HG03280 (cell line): ENCODE results near the gene ARSG.
"Not testable (repeated sequence)": the region's sequence is repeated elsewhere in the genome, so short reads cannot be mapped to it uniquely, and the experiment has no call there.

Experiments
- ATAC-seq: cut with Tn5 transposase; IDR thresholded peaks from one replicate; pipeline ENCODE4 v1.9.1; 2021; ENCODE audit warnings: mild to moderate bottlenecking, moderate library complexity; ENCODE audit not compliant: unreplicated experiment

Gene ARSG

GRCh38 chr17:68276339-68276738, 15.0 kb upstream of the ARSG start:
- not testable (repeated sequence) for ATAC-seq

DNA sequence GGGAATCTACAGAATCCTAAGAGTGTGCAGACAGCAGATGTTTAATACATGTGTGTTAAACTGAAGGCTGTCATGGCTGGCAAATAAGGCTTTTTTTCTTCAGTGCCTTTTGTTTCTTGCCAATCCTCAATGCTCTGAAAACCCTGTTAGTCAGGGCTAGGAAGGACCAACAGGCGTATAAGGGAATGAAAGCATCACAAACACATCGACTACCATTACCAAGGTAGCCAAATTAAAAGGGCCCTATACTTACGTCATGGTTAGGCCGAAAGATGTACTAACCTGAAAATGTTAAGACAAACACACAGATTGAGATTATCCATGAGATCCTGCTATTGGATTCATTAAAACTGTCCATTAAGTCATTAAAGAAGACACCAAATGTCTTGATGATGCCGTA, 13.5 kb upstream of the ARSG start:
- ATAC-seq, result no peak

DNA sequence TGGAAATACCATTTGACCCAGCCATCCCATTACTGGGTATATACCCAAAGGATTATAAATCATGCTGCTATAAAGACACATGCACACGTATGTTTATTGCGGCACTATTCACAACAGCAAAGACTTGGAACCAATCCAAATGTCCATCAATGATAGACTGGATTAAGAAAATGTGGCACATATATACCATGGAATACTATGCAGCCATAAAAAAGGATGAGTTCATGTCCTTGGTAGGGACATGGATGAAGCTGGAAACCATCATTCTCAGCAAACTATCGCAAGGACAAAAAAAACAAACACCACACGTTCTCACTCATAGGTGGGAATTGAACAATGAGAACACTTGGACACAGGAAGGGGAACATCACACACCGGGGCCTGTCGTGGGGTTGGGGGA, 9.3 kb upstream of the ARSG start:
- ATAC-seq, result not testable (repeated sequence)

- no peak for ATAC-seq
Observed at GRCh38 chr17:68288375-68288774, 2.9 kb upstream of the ARSG start.

GRCh38 chr17:68288804-68289203, 2.5 kb upstream of the ARSG start:
- ATAC-seq, result no peak

DNA sequence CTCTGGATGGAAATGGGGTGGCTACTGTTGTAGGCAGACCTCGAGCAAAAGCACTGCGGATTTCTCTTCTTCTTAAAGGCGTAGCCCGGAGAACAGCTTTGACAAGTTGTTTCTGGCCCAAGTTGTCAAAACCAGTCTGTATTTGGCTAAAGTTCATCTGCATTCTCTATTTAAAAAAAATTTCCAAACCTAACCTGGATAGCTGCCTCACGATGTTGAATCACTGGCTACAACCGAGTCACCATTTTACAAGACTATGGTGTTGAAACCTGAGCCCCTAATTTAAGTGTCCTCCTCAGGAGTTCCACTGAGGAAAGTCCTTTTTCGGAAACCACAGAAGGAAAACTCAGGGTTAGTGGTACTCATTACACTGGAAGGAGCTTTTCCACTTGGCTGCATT, 1.8 kb upstream of the ARSG start:
- no peak for ATAC-seq

GRCh38 chr17:68289936-68290267, 1.4 kb upstream of the ARSG start:
- no peak for ATAC-seq

- ATAC-seq, result no peak
Observed at GRCh38 chr17:68290268-68290954, 884 bp upstream of the ARSG start.

DNA sequence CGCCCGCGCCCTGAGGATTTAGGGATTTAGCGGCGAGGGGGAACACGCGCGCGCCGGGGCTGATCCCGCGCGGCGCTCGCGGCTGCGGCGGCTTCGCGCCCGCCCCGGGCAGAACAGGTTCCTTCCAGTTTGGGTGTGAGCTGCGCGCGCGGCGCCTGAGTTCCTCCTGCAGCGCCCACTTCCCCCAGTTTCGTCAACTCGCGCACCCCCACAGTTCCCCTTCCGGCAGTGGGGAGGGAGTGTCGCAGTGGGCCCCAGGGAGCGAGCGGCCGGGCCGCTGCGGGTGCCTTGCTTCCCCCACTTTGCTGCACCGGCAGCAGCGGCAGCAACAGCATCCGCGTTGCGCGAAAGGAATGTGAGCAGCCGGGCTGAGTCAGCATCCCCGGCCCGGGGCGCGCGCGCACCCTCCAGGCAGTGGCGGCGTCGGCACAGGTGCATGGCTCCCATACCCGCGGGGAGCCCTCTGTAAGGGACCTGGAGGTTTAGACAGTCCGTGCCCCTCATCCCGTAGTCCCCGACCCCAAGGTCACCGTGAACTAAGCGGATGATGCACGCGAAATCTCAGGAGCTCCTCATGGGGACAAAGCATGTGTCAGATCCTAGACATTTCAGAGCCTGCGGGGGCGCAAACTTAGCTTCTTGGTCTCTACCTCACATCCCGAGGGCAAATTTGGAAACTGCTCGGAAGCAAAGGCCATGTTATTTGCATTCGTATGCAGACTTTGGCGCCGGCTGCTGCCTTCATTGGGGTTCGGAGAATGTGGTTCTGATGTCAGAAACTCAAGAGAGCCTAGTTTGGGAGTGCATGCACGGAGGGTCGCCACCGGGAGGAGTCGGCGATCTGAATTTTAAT, 767 bp downstream of the ARSG start:
- ATAC-seq, result peak; percentile 63

GRCh38 chr17:68292689-68293040, 1.4 kb downstream of the ARSG start:
- ATAC-seq, result no peak

DNA sequence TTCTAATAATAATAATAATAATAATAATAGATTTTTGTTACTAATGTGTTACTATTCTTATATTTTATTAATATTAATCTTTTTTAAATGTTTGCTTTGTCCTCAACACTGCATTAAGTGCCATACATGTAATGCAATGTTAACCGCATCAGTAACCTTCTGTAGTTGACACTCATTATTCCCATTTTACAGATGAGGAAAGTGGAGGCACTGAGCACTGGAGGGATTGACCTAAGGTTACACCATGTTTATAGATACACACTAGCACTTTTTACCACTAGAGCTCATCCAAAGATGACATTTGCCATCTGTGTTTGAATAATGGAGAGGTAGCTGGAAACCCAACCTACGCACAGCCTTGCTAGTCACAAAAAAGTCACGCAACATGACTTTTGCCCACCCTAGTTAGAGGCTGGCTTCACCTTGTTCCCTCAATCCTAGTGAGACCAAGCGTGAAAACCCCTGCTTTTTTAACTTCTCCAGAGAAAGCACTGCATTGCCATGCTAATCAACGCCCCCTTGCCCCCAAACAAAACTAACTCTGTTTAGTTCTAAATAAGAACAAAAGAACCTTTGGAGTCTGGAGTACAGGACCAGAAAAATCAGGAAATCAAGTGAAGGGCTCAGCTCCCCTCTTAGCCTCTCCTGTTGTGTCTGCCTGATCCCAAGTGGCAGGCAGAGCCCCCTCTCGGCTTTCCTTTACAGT, 2.3 kb downstream of the ARSG start:
- no peak for ATAC-seq

GRCh38 chr17:68294196-68294555, 2.9 kb downstream of the ARSG start:
- no peak for ATAC-seq

- no peak for ATAC-seq
Observed at GRCh38 chr17:68294617-68295016, 3.3 kb downstream of the ARSG start.

DNA sequence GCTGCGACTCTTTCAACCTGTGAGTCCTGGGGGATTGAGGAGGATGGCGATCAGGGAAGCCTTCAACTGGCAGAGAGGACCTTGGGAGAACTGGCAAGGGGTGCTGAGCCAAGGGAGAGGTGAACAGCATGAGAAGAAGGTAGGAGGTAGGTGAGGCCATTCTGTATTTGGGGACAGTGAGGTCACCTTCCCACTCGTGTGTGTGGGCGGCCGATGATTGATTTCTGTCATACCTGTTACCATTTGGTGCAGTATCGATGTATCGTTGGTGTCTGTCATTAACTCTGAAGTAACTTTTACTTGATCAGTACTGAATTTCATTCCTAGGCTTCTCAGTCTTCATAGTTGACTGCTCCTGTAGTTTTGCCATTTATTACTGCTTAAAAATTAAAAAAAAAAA, 3.8 kb downstream of the ARSG start:
- ATAC-seq, result no peak

DNA sequence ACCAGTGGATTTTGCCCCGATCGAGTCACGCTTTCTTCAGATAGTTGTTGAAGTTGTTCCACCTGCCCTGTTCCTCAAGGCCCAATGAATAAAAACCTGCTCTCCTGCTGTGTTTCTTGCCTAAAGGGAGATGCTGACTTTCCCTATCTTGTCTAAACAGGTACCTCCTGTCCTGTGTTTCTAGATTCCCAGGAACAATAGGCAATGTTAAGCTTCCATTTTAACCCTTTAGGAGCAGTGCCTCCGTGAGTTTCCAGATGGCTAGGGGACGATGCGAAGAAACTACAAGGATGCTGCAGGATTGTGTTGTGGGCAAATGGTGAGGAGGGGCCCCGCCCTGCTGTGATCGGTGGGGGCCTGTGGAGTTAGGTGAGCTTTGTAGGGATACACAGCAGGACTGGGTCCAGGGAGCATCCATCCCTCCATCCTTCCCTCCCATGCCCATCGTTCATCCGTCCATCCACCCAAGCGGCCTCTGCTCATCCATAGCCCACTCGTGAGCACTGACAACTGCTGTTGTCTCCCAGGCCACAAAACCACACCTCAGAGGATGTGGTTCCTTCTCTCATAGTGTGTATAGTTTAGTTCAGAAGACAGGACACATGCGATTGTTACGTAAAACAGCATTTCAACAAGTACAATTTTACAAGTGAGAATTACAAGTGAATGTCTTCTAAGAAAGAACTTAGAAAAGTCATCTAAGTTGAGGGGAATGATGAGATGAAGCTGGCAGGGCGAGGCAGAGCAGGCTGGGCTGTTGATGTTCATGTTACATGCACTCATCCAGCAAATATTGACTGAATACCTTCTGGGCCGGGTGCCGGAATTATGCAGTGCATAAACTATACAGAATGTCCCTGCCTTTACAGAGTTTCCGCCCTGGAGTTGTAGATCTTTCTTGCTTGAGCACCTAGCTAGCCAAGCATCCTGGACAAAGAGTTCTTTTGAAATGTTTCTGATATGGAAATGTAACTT, 5.2 kb downstream of the ARSG start:
- ATAC-seq, result no peak

- ATAC-seq, result no peak
Observed at GRCh38 chr17:68297195-68297594, 5.9 kb downstream of the ARSG start.

DNA sequence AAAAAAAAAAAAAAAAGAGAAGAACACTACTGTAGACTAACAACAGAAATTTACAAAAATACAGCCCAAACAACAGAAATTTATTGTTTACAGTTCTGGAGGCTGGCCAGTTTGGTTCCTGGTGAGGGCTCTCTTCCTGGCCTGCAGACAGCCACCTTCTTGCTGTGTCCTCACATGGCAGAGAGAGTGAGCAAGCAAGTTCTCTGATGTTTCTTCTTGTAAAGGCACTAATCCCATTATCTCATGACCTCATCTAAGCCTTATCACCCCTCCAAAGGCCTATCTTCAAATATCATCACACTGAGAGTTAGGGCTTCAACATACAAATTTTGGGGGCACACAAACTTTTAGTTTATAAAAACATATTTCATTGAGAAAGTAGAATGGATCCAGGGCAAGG, 7.3 kb downstream of the ARSG start:
- ATAC-seq, result no peak

- no peak for ATAC-seq
Observed at GRCh38 chr17:68299817-68300216, 8.5 kb downstream of the ARSG start.

DNA sequence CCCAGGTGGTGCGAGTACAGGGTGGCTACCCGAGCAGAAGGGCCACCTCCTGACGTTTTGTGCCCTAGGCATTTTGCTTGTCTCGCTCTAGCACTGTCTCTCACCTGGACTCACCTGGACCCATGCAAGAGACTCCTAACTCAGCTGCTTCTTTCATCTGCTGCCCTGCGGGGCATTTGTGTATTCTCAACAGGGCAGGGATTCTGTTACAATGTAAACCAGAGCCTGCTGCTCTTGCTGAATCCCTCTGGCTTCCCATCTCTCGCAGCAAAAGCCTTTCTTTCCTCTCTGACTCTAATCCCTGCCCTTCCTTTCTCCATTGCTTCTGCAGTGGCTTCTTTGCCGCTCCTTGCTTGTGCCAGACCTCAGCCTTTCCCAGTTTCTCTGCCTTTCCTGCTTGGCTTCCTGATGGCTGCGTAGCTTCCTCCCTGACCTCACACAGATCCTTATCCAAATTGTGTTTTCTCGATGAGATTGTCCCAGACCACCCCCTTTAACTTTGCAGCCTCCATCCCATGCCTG, 10.2 kb downstream of the ARSG start:
- no peak for ATAC-seq

DNA sequence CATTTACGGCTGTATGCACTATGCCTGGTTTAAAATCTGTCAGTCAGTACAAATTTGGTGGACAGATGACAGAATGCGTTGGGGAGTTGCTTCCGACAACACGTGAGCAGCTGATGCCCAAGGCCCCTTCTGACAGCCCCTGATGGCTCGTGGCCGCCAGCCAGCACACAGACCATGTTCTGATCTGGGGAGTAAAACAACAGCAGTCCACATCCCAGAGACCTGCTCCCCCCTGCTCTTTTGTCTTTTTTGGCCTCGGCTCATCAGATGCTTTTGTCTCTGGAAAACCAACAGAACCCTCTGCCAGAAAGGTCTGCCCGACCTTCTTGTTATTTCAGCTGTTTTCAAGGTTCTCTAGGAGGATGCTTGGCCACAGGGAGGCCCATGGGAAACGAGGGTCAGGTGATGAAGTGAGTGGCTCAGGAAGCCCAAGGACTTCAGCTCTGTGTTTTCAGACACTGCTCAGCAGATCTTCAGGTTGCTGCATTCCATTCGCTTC, 10.8 kb downstream of the ARSG start:
- no peak for ATAC-seq

DNA sequence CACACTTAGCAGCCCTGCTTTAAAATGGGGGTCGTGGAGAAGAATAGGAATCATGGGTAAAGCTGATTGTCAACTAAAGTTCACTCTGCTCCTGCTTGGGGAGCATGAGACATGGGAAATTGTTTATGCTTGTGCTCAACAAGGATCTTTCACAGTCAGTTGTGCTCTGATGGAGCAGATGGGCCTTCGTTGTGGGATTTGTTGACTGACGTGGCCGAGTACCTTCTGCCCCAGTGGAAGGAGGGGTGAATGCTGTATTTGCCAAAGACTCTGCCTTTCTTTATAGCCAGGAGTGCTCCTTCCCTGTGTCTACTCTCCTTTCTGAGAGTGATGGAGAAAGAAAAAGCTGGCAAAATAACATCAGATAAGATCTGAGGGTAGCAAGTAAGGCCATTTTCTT, 11.4 kb downstream of the ARSG start:
- no peak for ATAC-seq
